H9 (cell line): ENCODE data around the gene PRB3. TPM values are rescaled to one million over a fixed set of nuclear protein-coding genes. Genes with fewer than 3 reads are reported as not detected.

Source experiments
- DNase-seq: peaks from one replicate; pipeline ENCODE4 v3.0.0-alpha.2; 2017
- H2AFZ ChIP-seq: one replicate; pipeline ENCODE4 v1.6.1; 2013; ENCODE audit warnings: mild to moderate bottlenecking, low read length, control low read depth, moderate library complexity
- H2AK5ac ChIP-seq: 2 replicates; pipeline ENCODE4 v1.6.1; 2013; ENCODE audit warnings: low read length, control low read depth, mixed read lengths; ENCODE audit not compliant: insufficient read length
- H2BK120ac ChIP-seq: one replicate; pipeline ENCODE4 v1.6.1; 2013; ENCODE audit warnings: low read depth, mild to moderate bottlenecking, low read length, control low read depth, inconsistent platforms; ENCODE audit not compliant: poor library complexity, severe bottlenecking
- H2BK12ac ChIP-seq: 2 replicates; pipeline ENCODE4 v1.6.1; 2013; ENCODE audit warnings: low read length, control low read depth, mixed read lengths, low read depth; ENCODE audit not compliant: insufficient read length
- H2BK15ac ChIP-seq: 2 replicates; pipeline ENCODE4 v1.6.1; 2013; ENCODE audit warnings: low read depth, low read length, control low read depth
- H2BK20ac ChIP-seq: one replicate; pipeline ENCODE4 v1.6.1; 2013; ENCODE audit warnings: low read depth, mild to moderate bottlenecking, low read length, control low read depth, inconsistent platforms; ENCODE audit not compliant: poor library complexity, severe bottlenecking
- H2BK5ac ChIP-seq: 2 replicates; pipeline ENCODE4 v1.6.1; 2013; ENCODE audit warnings: low read length, control low read depth, mixed read lengths; ENCODE audit not compliant: insufficient read length
- H3K14ac ChIP-seq: 2 replicates; pipeline ENCODE4 v1.6.1; 2013; ENCODE audit warnings: low read length, control low read depth; ENCODE audit not compliant: insufficient read depth
- H3K18ac ChIP-seq: 2 replicates; pipeline ENCODE4 v1.6.1; 2013; ENCODE audit warnings: low read depth, mild to moderate bottlenecking, mixed read lengths, low read length, control low read depth; ENCODE audit not compliant: insufficient read length
- H3K23ac ChIP-seq: 2 replicates; pipeline ENCODE4 v1.6.1; 2013; ENCODE audit warnings: low read length, control low read depth, mixed read lengths, low read depth; ENCODE audit not compliant: insufficient read length
- H3K23me2 ChIP-seq: 2 replicates; pipeline ENCODE4 v1.6.1; 2013; ENCODE audit warnings: low read depth, mild to moderate bottlenecking, mixed read lengths, low read length, control low read depth; ENCODE audit not compliant: insufficient read length, poor library complexity, severe bottlenecking
- H3K27ac ChIP-seq: 2 replicates; pipeline ENCODE4 v1.5.1; 2013; ENCODE audit warnings: low read length, control low read depth, mixed read lengths, low read depth; ENCODE audit not compliant: insufficient read length
- H3K27me3 ChIP-seq: 2 replicates; pipeline ENCODE4 v1.6.1; 2013; ENCODE audit warnings: low read length, control low read depth, inconsistent platforms; ENCODE audit not compliant: insufficient read depth
- H3K4ac ChIP-seq: 2 replicates; pipeline ENCODE4 v1.6.1; 2013; ENCODE audit warnings: low read depth, mild to moderate bottlenecking, control low read depth, inconsistent platforms, low read length, moderate library complexity
- H3K4me1 ChIP-seq: 2 replicates; pipeline ENCODE4 v1.6.1; 2013; ENCODE audit warnings: low read length, control low read depth, inconsistent platforms; ENCODE audit not compliant: insufficient read depth
- H3K4me2 ChIP-seq: 2 replicates; pipeline ENCODE4 v1.6.1; 2013; ENCODE audit warnings: low read length, control low read depth, mixed read lengths; ENCODE audit not compliant: insufficient read length, insufficient read depth
- H3K56ac ChIP-seq: 2 replicates; pipeline ENCODE4 v1.6.1; 2013; ENCODE audit warnings: low read depth, mild to moderate bottlenecking, mixed read lengths, low read length, control low read depth; ENCODE audit not compliant: insufficient read length
- H3K79me1 ChIP-seq: 2 replicates; pipeline ENCODE4 v1.6.1; 2013; ENCODE audit warnings: low read depth, mild to moderate bottlenecking, moderate library complexity, low read length, control low read depth, inconsistent platforms; ENCODE audit not compliant: insufficient read depth, poor library complexity, severe bottlenecking
- H3K79me2 ChIP-seq: 2 replicates; pipeline ENCODE4 v1.6.1; 2013; ENCODE audit warnings: low read length, control low read depth, inconsistent platforms; ENCODE audit not compliant: insufficient read depth
- H3K9ac ChIP-seq: 2 replicates; pipeline ENCODE4 v1.6.1; 2013; ENCODE audit warnings: low read length, control low read depth, mixed read lengths; ENCODE audit not compliant: insufficient read length; ENCODE audit errors: extremely low read depth
- H3K9me3 ChIP-seq: one replicate; pipeline ENCODE4 v1.6.1; 2013; ENCODE audit warnings: low read depth, low read length, inconsistent platforms; ENCODE audit not compliant: control insufficient read depth
- H3T11ph ChIP-seq: one replicate; pipeline ENCODE4 v1.6.1; 2013; ENCODE audit warnings: mild to moderate bottlenecking, low read length, control low read depth, inconsistent platforms
- H4K20me1 ChIP-seq: one replicate; pipeline ENCODE4 v1.6.1; 2013; ENCODE audit not compliant: control insufficient read depth, insufficient read length, insufficient read depth
- H4K5ac ChIP-seq: 2 replicates; pipeline ENCODE4 v1.6.1; 2013; ENCODE audit warnings: low read depth, mild to moderate bottlenecking, mixed read lengths, low read length, control low read depth; ENCODE audit not compliant: insufficient read length
- H4K8ac ChIP-seq: replicated peaks from 2 replicates; pipeline ENCODE4 v1.6.1; 2013; ENCODE audit warnings: low read length, control low read depth, mixed read lengths, low read depth; ENCODE audit not compliant: insufficient read length
- H4K91ac ChIP-seq: 2 replicates; pipeline ENCODE4 v1.6.1; 2013; ENCODE audit warnings: low read depth, mild to moderate bottlenecking, moderate library complexity, mixed read lengths, low read length, control low read depth; ENCODE audit not compliant: insufficient read length
- H3K27ac Mint-ChIP-seq, 3 experiments: 2 replicates in 2 of 3; 3 replicates in 1 of 3; pipeline ENCODE4 v1.8.0; 2020 to 2021; ENCODE audit warnings: mixed read lengths in 3 of 3, mild to moderate bottlenecking in 1 of 3, moderate library complexity in 1 of 3
- H3K27me3 Mint-ChIP-seq: 2 replicates; pipeline ENCODE4 v1.8.0; 2021; ENCODE audit warnings: low read depth, mild to moderate bottlenecking, moderate library complexity, mixed read lengths
- H3K36me3 Mint-ChIP-seq, 3 experiments: 2 replicates in 2 of 3; 3 replicates in 1 of 3; pipeline ENCODE4 v1.8.0; 2020 to 2021; ENCODE audit warnings: low read depth in 3 of 3, mixed read lengths in 3 of 3; ENCODE audit not compliant: insufficient read depth in 1 of 3
- H3K4me1 Mint-ChIP-seq, 2 experiments: 2 replicates each; pipeline ENCODE4 v1.8.0; 2020; ENCODE audit warnings: mixed read lengths in 2 of 2
- H3K4me3 Mint-ChIP-seq, 2 experiments: 2 replicates in 1 of 2; 3 replicates in 1 of 2; pipeline ENCODE4 v1.8.0; 2020 to 2021; ENCODE audit warnings: mild to moderate bottlenecking in 2 of 2, mixed read lengths in 2 of 2, moderate library complexity in 1 of 2
- H3K9me3 Mint-ChIP-seq, 2 experiments: 2 replicates in 1 of 2; 3 replicates in 1 of 2; pipeline ENCODE4 v1.8.0; 2020; ENCODE audit warnings: mild to moderate bottlenecking in 2 of 2, mixed read lengths in 2 of 2, moderate library complexity in 1 of 2
- CTCF ChIP-seq: fragments of 200-600 bp; sonication (generic); conservative IDR thresholded peaks from 3 replicates; pipeline ENCODE4 v1.8.0; 2021; ENCODE audit warnings: antibody characterized with exemption, mild to moderate bottlenecking
- WGBS: extraction: QIAGEN DNeasy Blood & Tissue Kit; methylation state at CpG from one replicate; pipeline ENCODE4 v1.1.7; 2013; ENCODE audit warnings: missing lambda C conversion rate, low lambda C conversion rate, mixed read lengths; ENCODE audit not compliant: insufficient read length; ENCODE audit errors: extremely low coverage; 5-methylcytosine and 5-hydroxymethylcytosine counted together
- total RNA-seq: library from RNA; stranded (reverse); gene quantifications from 2 replicates; pipeline ENCODE4 v1.2.1, GENCODE V29; 2021

Gene PRB3
- total RNA-seq, 1 experiment from 2014 or later: 1.6 TPM

- no CpG with 5 or more reads among the region's 1 CpG for WGBS
- Mint-ChIP-seq H3K27me3 (no peaks in the 10 kb centered on the region), H3K36me3 (no peaks in the 10 kb centered on the region; a peak in 1 of 7 replicates), H3K27ac (no peak overlapping the region), H3K9me3 (peaks cover 10% of the 10 kb centered on the region in 2 experiments; a peak in 3 of 5 replicates), H3K4me1 (no peaks in the 10 kb centered on the region), H3K4me3 (no peak overlapping the region)
- no peak overlapping the region for H2AK5ac ChIP-seq
- H3K14ac ChIP-seq: no peak overlapping the region
- no peak overlapping the region for H4K5ac ChIP-seq
- no peak overlapping the region for H2BK12ac ChIP-seq
- no peak overlapping the region for H4K91ac ChIP-seq
- no peak overlapping the region for H3K18ac ChIP-seq
- H3K79me2 ChIP-seq: no peaks in the 10 kb centered on the region
- TF ChIP-seq CTCF: no peak
- no peak overlapping the region for H3K23ac ChIP-seq
- H3K27ac ChIP-seq: no peak overlapping the region
- no peak overlapping the region for H2BK20ac ChIP-seq
- no peaks in the 10 kb centered on the region for H3K4me1 ChIP-seq
- no peak for DNase-seq
- no peaks in the 10 kb centered on the region for H3K9me3 ChIP-seq
- no peak overlapping the region for H3K56ac ChIP-seq
- H4K20me1 ChIP-seq: no peaks in the 10 kb centered on the region
- no peaks in the 10 kb centered on the region for H3K79me1 ChIP-seq
- H2BK5ac ChIP-seq: no peak overlapping the region
- H3K4me2 ChIP-seq: no peak overlapping the region
- H2BK15ac ChIP-seq: no peak overlapping the region
- no peak overlapping the region for H4K8ac ChIP-seq
- H2BK120ac ChIP-seq: no peak overlapping the region
- no peak overlapping the region for H3T11ph ChIP-seq
- no peak overlapping the region for H2AFZ ChIP-seq
- no peaks in the 10 kb centered on the region for H3K27me3 ChIP-seq
- H3K9ac ChIP-seq: no peak overlapping the region
- no peaks in the 10 kb centered on the region for H3K23me2 ChIP-seq
- H3K4ac ChIP-seq: no peak overlapping the region
Measured at GRCh38 chr12:11264501-11264900, 5.0 kb downstream of the PRB3 start.
